Left cardiac atrium (tissue), 4 donors: ENCODE data around the gene TCP11X2. TPM values are rescaled to one million over a fixed set of nuclear protein-coding genes. Genes with fewer than 3 reads are reported as not detected.
"Not testable (repeated sequence)": the region's sequence is repeated elsewhere in the genome, so short reads cannot be mapped to it uniquely, and the experiment has no call there.

Source experiments
- ATAC-seq, 2 donors: fragments of 200-7000 bp; cut with Tn5 transposase; one replicate each; pipeline ENCODE4 v1.9.1; 2020; ENCODE audit warnings: mild to moderate bottlenecking in 2 of 2, moderate library complexity in 2 of 2
- DNase-seq: peaks from one replicate; pipeline ENCODE4 v3.0.0-alpha.2; 2020
- intact Hi-C, 2 donors: fragments of 100-400 bp; cut with DNase I; formaldehyde crosslinking; loops; one replicate each; pipeline versions ENCODE4 v1.14.1 to v1.15.1; 2022 to 2023
- long read RNA-seq: library from polyadenylated mRNA; unstranded; transcript quantifications from one replicate; pipeline ENCODE4 v2.0.0, GENCODE V29; 2021
- total RNA-seq, 2 donors: library from RNA; stranded (reverse); fragmentation: NEBNext Ultra II Directional; extraction: Animal tissue kit (Norgen Biotek cat#: 25700); gene quantifications; one replicate each; pipeline ENCODE4 v1.2.1, GENCODE V29; 2021
- donor health status: DM: no; HTN: yes; CAD: no.
- donor health status: DM: no; HTN: yes; CAD: no; lungs with severe emphysema.
- donor health status: DM: yes; HTN: yes; CAD: no.
- donor health status: Dilated cardiomyopathy.

Gene TCP11X2
- total RNA-seq = not detected
- long read RNA-seq = 0 reads

- intact Hi-C loops, ATAC-seq: not testable (repeated sequence)
These were observed at the start of gene TCP11X2 for GRCh38 chrX:102471762-102472220. TSS of gene TCP11X2 (minus strand) at chrX:102471812.

DNA sequence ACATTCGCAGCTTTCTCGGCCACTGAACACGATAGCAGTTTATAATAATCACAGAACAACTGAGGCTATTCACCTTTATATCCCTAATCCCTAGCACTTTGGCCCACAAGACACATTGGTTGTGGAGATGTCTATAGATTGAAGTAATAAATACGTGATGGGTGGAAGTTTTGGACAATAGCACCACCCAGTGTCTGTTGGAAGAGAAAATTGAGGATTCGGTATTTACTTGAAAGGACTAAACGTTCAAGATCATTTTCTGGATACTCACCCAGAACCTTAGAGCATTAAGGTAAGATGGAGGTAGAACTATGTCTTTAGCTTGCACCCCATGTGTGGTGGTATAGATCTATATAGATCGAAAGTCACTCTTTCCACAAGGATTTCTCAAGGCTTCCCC lies 45.7 kb upstream of the TCP11X2 start:
- ATAC-seq (no peak), DNase-seq (no peak)
- intact Hi-C loops = no loop called here

More at GRCh38 chrX:102471762-102472220, at the start of gene TCP11X2:
- not testable (repeated sequence) for DNase-seq

DNA sequence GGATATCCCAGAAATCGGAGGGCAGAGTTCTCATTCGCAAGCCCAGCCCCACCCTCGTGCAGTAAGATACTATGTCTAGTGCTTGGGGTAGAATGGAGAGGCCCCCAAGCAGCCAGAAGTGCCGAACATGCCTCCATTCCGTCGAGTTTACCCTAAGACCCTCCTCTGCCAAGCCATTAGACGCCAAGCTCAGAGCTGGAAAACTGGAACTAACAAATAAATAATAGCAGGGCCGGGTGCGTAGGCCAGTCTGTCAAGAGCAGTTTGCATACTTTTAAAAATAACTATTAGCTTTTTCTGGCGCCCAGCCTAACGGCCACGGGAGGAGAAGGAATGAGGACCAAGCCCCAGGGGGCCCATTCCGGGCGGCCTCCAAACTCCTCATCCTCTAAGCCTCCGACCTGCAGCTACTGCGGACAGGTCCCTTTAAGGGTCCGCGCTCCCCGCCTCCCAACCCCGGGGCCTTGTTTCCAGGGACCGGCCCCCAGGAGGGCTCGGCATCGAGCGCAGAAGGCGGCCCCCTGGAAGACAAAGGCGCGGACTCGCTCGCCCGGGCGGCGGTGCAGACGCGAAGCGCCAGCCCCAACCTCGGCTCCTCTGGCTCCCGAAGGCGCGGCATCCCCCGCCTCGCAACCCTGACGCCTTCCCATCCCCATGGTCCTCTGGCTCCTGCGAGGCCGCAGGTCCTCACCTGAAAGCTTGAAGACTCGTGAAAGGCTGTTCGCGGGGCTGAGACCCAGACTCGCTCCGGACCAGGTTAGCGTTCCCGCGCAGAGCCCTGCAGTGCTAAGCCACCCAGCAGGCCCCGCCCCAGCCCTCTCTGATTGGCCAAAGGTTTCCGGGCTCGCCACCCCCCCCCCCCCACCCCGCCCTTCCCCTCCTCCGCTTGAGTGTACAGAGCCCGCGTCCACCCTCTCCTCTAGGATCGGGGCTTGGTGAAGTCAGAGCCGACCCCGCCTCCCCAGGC lies 44.6 kb upstream of the TCP11X2 start, which contains the start of gene TMSB15A:
Gene TMSB15A (minus strand): TSS at position 765 of the 967 bp plus-strand sequence.
- DNase-seq = peak; percentile 75
- peak; percentile 92 to 99 for ATAC-seq
- intact Hi-C loops = no loop called here

DNA sequence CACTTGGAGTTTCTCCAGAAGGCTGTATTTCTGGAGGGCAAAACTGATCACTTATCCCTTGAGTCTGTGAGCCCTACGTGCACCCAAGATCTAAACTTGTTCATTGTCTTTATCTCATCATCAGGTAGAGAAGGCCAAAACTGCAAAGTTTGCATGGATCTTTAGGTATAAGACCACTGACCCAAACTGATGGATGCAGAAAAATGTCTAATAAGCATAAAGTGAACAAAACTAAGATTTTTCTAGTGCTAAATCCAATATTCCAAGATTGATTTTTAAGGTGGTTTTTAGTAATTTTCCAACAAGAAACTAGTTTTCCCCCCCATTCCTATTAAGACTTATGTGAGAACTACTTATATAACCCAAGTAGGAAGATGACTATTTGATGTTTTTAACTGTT lies 42.9 kb upstream of the TCP11X2 start:
- DNase-seq (no peak), ATAC-seq (no peak)
- intact Hi-C loops = no loop called here

- ATAC-seq (no peak), DNase-seq (no peak)
- intact Hi-C loops = loop anchor here in 1 of 2 donors (10.0 kb wide), 1 partner anchor 336 kb away; no protein-coding TSS in a partner anchor
These were observed 27.1 kb upstream of the TCP11X2 start for GRCh38 chrX:102498732-102499131.

DNA sequence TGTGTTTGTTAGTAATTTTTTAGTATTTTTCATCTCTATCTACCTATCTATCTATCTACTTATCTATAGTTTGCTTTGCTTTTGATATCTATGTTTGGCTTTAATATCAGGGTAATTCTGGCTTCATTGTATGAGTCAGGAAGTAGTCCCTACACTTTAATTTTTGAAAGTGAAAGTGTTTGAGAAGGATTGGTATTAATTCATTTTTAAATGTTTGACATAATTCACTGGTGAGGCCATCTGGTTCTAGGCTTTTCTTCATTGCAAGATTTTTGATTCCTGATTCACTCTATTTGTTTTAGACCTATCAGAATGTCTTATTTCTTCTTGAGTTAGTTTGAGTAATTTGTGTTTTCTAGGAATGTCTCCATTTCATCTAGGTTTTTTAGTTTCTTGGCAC lies 20.2 kb upstream of the TCP11X2 start:
- DNase-seq (no peak), ATAC-seq (no peak)
- intact Hi-C loops = loop anchor here in 1 of 2 donors (10.0 kb wide), 1 partner anchor 343 kb away; no protein-coding TSS in a partner anchor

- intact Hi-C loops, DNase-seq: not testable (repeated sequence)
- peak in 1 of 2 donors; percentile 45 for ATAC-seq
These were observed 7.2 kb upstream of the TCP11X2 start for GRCh38 chrX:102478765-102479164.

- DNase-seq, intact Hi-C loops, ATAC-seq: not testable (repeated sequence)
These were observed 1.4 kb downstream of the TCP11X2 start for GRCh38 chrX:102470215-102470614.

GRCh38 chrX:102458615-102459014 lies 13.0 kb downstream of the TCP11X2 start:
- ATAC-seq = not testable (repeated sequence)

DNA sequence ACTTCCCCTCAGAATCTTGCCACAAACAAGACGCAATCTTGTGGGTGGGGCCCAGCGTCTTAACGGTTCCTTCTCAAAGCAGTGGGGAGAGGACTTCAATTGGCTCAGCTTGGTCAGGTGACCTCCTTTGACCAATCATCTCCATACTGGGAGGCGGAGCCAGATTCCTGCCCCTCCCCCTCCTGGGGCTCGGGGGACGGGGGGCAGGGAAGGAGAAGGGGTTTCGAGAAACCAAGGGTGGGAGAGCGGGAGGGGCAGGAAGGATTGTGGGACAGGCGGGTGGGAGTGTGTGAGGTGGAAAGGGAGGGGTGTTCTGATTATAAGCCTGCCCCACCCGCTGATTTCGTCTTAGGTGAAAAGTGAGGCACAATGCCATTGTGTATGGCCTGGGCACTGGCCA lies 31.7 kb downstream of the TCP11X2 start, which contains the start of gene NXF2B:
Gene NXF2B (minus strand): TSS at position 101 of the 400 bp plus-strand sequence. CDS start 59,972 bp downstream, outside the sequence.
- DNase-seq, ATAC-seq, intact Hi-C loops: not testable (repeated sequence)

More at GRCh38 chrX:102458615-102459014, 13.0 kb downstream of the TCP11X2 start:
- intact Hi-C loops, DNase-seq: not testable (repeated sequence)

DNA sequence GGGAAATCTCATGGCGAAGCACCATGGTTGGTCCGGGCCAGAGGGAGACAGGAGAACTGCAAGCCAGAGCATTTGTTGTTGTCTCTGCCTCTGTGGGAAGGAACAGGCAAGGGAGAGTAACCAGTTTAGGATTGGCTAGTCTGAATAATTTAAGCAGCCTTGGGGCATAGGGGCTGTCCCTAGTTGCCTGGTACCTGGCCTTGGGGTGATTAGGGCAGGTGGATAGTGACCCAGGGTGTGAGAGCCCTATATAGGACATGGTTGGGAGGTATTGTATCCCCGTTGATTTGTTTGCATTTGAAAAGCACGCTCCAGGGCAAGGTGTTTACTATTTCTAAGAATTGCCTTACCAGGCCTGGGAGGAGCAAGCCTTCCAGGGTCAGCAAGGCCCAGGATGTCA lies 57.1 kb downstream of the TCP11X2 start:
- ATAC-seq, DNase-seq, intact Hi-C loops: not testable (repeated sequence)

Other genes with a start within 250 kb of the TCP11X2 start
- gene NXF2, start 224.6 kb downstream of the TCP11X2 start, total RNA-seq = not detected
- gene NXF2B, start 31.8 kb downstream of the TCP11X2 start, total RNA-seq = not detected
- gene TMSB15A, start 44.9 kb upstream of the TCP11X2 start, total RNA-seq = not detected
- 1 to 10 TPM; 4.1 to 7.3 TPM for gene ARMCX5, start 127.7 kb upstream of the TCP11X2 start, total RNA-seq
- gene GPRASP1, start 179.7 kb upstream of the TCP11X2 start, total RNA-seq = 10 to 100 TPM; 10.1 to 15.4 TPM
- 10 to 100 TPM; 15.3 to 17.9 TPM for gene GPRASP2, start 240.6 kb upstream of the TCP11X2 start, total RNA-seq
- 1 to 10 TPM; 4.8 to 5.4 TPM for gene GPRASP3, start 248.9 kb upstream of the TCP11X2 start, total RNA-seq